Hepatocyte (in vitro differentiated cells): ENCODE data around the gene IL16. TPM values are rescaled to one million over a fixed set of nuclear protein-coding genes. Genes with fewer than 3 reads are reported as not detected.

Source experiments
- DNase-seq: peaks from one replicate; pipeline ENCODE4 v3.0.0-alpha.2; 2016; ENCODE audit warnings: low spot score
- H2AFZ ChIP-seq: fragments of 200-600 bp; sonication (generic); 2 replicates; pipeline ENCODE4 v1.6.0; 2016; ENCODE audit warnings: antibody characterized with exemption, mild to moderate bottlenecking
- H3K27ac ChIP-seq: fragments of 200-600 bp; sonication (generic); 2 replicates; pipeline ENCODE4 v1.5.1; 2016; ENCODE audit warnings: mild to moderate bottlenecking
- H3K27me3 ChIP-seq: fragments of 200-600 bp; sonication (generic); 2 replicates; pipeline ENCODE4 v1.6.1; 2016
- H3K36me3 ChIP-seq: fragments of 200-600 bp; sonication (generic); replicated peaks from 2 replicates; pipeline ENCODE4 v1.5.1; 2016; ENCODE audit warnings: low read depth; ENCODE audit not compliant: insufficient read depth
- H3K4me1 ChIP-seq: fragments of 200-600 bp; sonication (generic); 2 replicates; pipeline ENCODE4 v1.5.1; 2016; ENCODE audit warnings: mild to moderate bottlenecking, moderate library complexity; ENCODE audit not compliant: insufficient read depth
- H3K4me2 ChIP-seq: fragments of 200-600 bp; sonication (generic); 2 replicates; pipeline ENCODE4 v1.6.0; 2016
- H3K4me3 ChIP-seq: fragments of 200-600 bp; sonication (generic); 2 replicates; pipeline ENCODE4 v1.5.1; 2016; ENCODE audit warnings: mild to moderate bottlenecking
- H3K79me2 ChIP-seq: fragments of 200-600 bp; sonication (generic); 2 replicates; pipeline ENCODE4 v1.6.0; 2017; ENCODE audit warnings: mild to moderate bottlenecking
- H3K9me2 ChIP-seq: fragments of 200-600 bp; sonication (generic); replicated peaks from 2 replicates; pipeline ENCODE4 v1.6.0; 2017; ENCODE audit warnings: mild to moderate bottlenecking; ENCODE audit not compliant: insufficient read depth
- H3K9me3 ChIP-seq: fragments of 200-600 bp; sonication (generic); 2 replicates; pipeline ENCODE4 v1.5.1; 2016; ENCODE audit warnings: low read depth, mild to moderate bottlenecking
- H4K20me1 ChIP-seq: fragments of 200-600 bp; sonication (generic); 2 replicates; pipeline ENCODE4 v1.6.0; 2016; ENCODE audit warnings: mild to moderate bottlenecking; ENCODE audit not compliant: insufficient read depth, poor library complexity, severe bottlenecking
- EZH2 ChIP-seq: fragments of 200-600 bp; sonication (generic); IDR thresholded peaks from 2 replicates; pipeline ENCODE4 v1.6.1; 2016; ENCODE audit warnings: antibody characterized with exemption, mild to moderate bottlenecking, borderline replicate concordance
- EZH2phosphoT487 ChIP-seq: fragments of 200-600 bp; sonication (generic); IDR thresholded peaks from one replicate; pipeline ENCODE4 v1.6.1; 2018; ENCODE audit warnings: antibody characterized with exemption, mild to moderate bottlenecking, low read depth, moderate library complexity; ENCODE audit not compliant: unreplicated experiment, severe bottlenecking
- WGBS: methylation state at CpG from one replicate; pipeline ENCODE4 v1.1.6; 2016; ENCODE audit warnings: low lambda C conversion rate; ENCODE audit errors: missing lambda C conversion rate; 5-methylcytosine and 5-hydroxymethylcytosine counted together
- polyA plus RNA-seq: library from polyadenylated mRNA; unstranded; fragments of >200 nt; fragmentation: Nextera tagmentation; extraction: Ambion mirVana; gene quantifications from 2 replicates; pipeline ENCODE4 v1.2.1, GENCODE V29; 2016
- total RNA-seq: library from RNA; depleted of rRNA; stranded (reverse); fragments of >200 nt; gene quantifications from 2 replicates; pipeline ENCODE4 v1.2.3, GENCODE V29; 2014
- TF ChIP-seq, protein P1 (sequence below): fragments of 200-600 bp; sonication (generic); IDR thresholded peaks from 2 replicates; pipeline ENCODE4 v1.5.1; 2016; ENCODE audit warnings: antibody characterized with exemption, mild to moderate bottlenecking; ENCODE audit not compliant: poor library complexity

The IL16 gene
- total and polyA plus RNA-seq, 2 experiments from 2014 or later: 1.1 to 2.4 TPM

DNA sequence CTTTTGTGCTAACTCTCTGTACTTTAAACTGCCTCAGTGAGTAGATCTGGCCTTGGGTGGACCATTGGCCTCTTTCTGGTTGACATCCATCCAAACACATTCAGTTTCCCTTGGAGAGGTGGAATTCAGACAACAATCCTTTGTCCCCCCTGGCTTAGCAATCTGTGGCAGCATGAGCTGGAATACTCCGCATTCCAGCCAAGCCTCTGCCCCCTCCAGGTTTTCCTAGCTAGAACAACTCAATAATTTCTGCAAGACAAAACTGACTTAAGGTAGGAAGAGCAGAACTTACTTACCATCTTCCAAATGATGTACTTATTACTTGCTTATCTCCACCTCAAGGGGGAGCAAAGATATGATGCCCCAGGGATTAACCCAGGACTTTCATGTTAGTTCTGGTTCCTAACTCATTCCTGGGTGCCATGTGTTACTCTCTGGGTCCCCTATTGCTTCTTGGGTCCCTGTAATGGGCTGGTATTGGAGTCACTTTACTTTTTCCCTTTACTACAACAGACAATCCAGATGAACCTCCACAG lies 21.8 kb upstream of the IL16 start:
- H3K9me2 ChIP-seq: no peaks in the 10 kb centered on the region
- no peaks in the 10 kb centered on the region for H3K4me1 ChIP-seq
- WGBS: 100% methylated on average over 1 of the region's 1 CpG
- no peak overlapping the region for H2AFZ ChIP-seq
- H3K36me3 ChIP-seq: no peaks in the 10 kb centered on the region
- no peak for DNase-seq
- H3K4me2 ChIP-seq: no peak overlapping the region
- H4K20me1 ChIP-seq: no peaks in the 10 kb centered on the region
- peaks cover 13% of the 10 kb centered on the region for H3K27me3 ChIP-seq
- TF ChIP-seq, protein P1, sequence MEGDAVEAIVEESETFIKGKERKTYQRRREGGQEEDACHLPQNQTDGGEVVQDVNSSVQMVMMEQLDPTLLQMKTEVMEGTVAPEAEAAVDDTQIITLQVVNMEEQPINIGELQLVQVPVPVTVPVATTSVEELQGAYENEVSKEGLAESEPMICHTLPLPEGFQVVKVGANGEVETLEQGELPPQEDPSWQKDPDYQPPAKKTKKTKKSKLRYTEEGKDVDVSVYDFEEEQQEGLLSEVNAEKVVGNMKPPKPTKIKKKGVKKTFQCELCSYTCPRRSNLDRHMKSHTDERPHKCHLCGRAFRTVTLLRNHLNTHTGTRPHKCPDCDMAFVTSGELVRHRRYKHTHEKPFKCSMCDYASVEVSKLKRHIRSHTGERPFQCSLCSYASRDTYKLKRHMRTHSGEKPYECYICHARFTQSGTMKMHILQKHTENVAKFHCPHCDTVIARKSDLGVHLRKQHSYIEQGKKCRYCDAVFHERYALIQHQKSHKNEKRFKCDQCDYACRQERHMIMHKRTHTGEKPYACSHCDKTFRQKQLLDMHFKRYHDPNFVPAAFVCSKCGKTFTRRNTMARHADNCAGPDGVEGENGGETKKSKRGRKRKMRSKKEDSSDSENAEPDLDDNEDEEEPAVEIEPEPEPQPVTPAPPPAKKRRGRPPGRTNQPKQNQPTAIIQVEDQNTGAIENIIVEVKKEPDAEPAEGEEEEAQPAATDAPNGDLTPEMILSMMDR: no peak
- TF ChIP-seq EZH2 (no peak), EZH2phosphoT487 (no peak)
- no peaks in the 10 kb centered on the region for H3K79me2 ChIP-seq
- no peak overlapping the region for H3K27ac ChIP-seq
- no peak overlapping the region for H3K4me3 ChIP-seq
- H3K9me3 ChIP-seq: no peaks in the 10 kb centered on the region

DNA sequence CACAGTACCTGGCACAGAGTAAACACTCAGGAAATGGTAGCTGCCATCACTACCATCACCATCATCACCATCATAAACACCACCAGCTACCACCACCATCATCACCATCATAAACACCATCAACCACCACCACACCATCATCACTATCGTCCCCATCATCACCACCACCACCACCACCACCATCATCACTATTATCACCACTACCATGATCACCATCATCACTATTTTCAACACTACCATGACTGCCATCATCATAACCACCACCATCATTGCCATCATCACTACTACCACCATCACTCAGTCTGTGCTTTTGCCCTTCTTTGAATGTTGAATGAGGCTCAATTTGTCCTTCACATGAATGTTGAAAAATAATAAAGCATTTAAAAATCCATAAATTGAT lies 21.2 kb upstream of the IL16 start:
- Histone ChIP-seq H3K9me2 (no peaks in the 10 kb centered on the region), H3K4me1 (no peaks in the 10 kb centered on the region), H3K9me3 (no peaks in the 10 kb centered on the region), H3K79me2 (no peaks in the 10 kb centered on the region), H2AFZ (no peak overlapping the region), H3K4me2 (no peak overlapping the region), H4K20me1 (no peaks in the 10 kb centered on the region), H3K36me3 (no peaks in the 10 kb centered on the region), H3K4me3 (no peak overlapping the region), H3K27me3 (peaks cover 13% of the 10 kb centered on the region), H3K27ac (no peak overlapping the region)
- TF ChIP-seq EZH2phosphoT487 (no peak), EZH2 (no peak)
- TF ChIP-seq, protein P1: no peak
- whole genome bisulfite sequencing: 95% methylated on average over 1 of the region's 1 CpG
- no peak for DNase-seq

- 86% methylated on average over 16 of the region's 16 CpGs for WGBS
- no peaks in the 10 kb centered on the region for H3K9me3 ChIP-seq
- H3K4me2 ChIP-seq: no peak overlapping the region
- H3K27me3 ChIP-seq: peaks cover 13% of the 10 kb centered on the region
- no peak overlapping the region for H3K4me3 ChIP-seq
- no peaks in the 10 kb centered on the region for H3K79me2 ChIP-seq
- no peaks in the 10 kb centered on the region for H3K4me1 ChIP-seq
- TF ChIP-seq, protein P1: no peak
- TF ChIP-seq EZH2 (no peak), EZH2phosphoT487 (no peak)
- H3K36me3 ChIP-seq: no peaks in the 10 kb centered on the region
- no peak overlapping the region for H3K27ac ChIP-seq
- no peaks in the 10 kb centered on the region for H3K9me2 ChIP-seq
- no peak for DNase-seq
- H4K20me1 ChIP-seq: no peaks in the 10 kb centered on the region
- H2AFZ ChIP-seq: no peak overlapping the region
These were observed 20.3 kb upstream of the IL16 start for GRCh38 chr15:81176291-81176893.

DNA sequence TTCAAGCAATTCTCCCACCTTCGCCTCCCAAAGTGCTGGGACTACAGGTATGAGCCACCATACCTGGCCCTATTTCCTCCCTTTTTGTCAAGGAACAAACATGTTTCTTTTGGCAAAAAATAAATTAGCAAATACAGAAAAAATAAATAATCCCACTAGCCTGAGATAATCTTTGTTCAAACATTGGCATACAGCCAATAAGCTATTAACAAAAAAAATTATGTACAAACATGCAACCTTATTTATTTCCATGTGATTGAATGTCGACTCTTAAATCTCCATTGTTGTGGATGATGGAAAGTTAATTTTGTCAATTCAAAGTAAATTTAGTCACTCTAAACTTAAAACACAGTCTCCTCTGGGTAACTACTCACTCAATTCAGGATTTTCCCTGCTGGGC lies 18.3 kb upstream of the IL16 start:
- WGBS: 75% methylated on average over 2 of the region's 2 CpGs
- Histone ChIP-seq H3K27me3 (peaks cover 16% of the 10 kb centered on the region), H3K4me3 (no peak overlapping the region), H3K79me2 (no peaks in the 10 kb centered on the region), H3K4me2 (no peak overlapping the region), H3K36me3 (no peaks in the 10 kb centered on the region), H4K20me1 (no peaks in the 10 kb centered on the region), H3K9me3 (no peaks in the 10 kb centered on the region), H3K9me2 (no peaks in the 10 kb centered on the region), H3K27ac (no peak overlapping the region), H2AFZ (no peak overlapping the region), H3K4me1 (peaks cover 11% of the 10 kb centered on the region)
- no peak for TF ChIP-seq EZH2phosphoT487
- TF ChIP-seq, protein P1: no peak
- no peak for TF ChIP-seq EZH2
- DNase-seq: no peak
